Endothelial cell of umbilical vein (primary cell): ENCODE results near the gene NCMAP.

Source experiments
- EZH2 ChIP-seq: IDR thresholded peaks from 2 replicates; pipeline ENCODE4 v1.6.1; 2012; ENCODE audit warnings: borderline replicate concordance, low read depth, mild to moderate bottlenecking, moderate library complexity, low read length, inconsistent platforms; ENCODE audit not compliant: severe bottlenecking
- FOS ChIP-seq: IDR thresholded peaks from 2 replicates; pipeline ENCODE4 v1.6.1; 2011; ENCODE audit warnings: mild to moderate bottlenecking, low read length, moderate library complexity, borderline replicate concordance; ENCODE audit not compliant: insufficient read depth
- GATA2 ChIP-seq: IDR thresholded peaks from 2 replicates; pipeline ENCODE4 v1.7.0; 2011; ENCODE audit warnings: low read depth, mild to moderate bottlenecking, moderate library complexity, mixed read lengths, low read length; ENCODE audit not compliant: insufficient read length, insufficient read depth
- POLR2A ChIP-seq: IDR thresholded peaks from 2 replicates; pipeline ENCODE4 v1.6.1; 2012; ENCODE audit warnings: low read depth, mild to moderate bottlenecking, control low read depth, low read length
- POLR2AphosphoS5 ChIP-seq: IDR thresholded peaks from 2 replicates; pipeline ENCODE4 v1.6.1; 2012; ENCODE audit warnings: low read depth, mild to moderate bottlenecking, control low read depth, low read length, moderate library complexity; ENCODE audit not compliant: insufficient read depth
- TF ChIP-seq, protein P1 (sequence below), 2 donors: IDR thresholded peaks; 1 replicate in 1 of 2; 2 replicates in 1 of 2; pipeline ENCODE4 v1.5.1; 2011; ENCODE audit warnings: low read length in 2 of 2, mild to moderate bottlenecking in 2 of 2, moderate library complexity in 2 of 2, control low read depth in 1 of 2, inconsistent platforms in 1 of 2, low read depth in 1 of 2; ENCODE audit not compliant: insufficient read depth in 1 of 2; ENCODE audit errors: extremely low read depth in 1 of 2

DNA sequence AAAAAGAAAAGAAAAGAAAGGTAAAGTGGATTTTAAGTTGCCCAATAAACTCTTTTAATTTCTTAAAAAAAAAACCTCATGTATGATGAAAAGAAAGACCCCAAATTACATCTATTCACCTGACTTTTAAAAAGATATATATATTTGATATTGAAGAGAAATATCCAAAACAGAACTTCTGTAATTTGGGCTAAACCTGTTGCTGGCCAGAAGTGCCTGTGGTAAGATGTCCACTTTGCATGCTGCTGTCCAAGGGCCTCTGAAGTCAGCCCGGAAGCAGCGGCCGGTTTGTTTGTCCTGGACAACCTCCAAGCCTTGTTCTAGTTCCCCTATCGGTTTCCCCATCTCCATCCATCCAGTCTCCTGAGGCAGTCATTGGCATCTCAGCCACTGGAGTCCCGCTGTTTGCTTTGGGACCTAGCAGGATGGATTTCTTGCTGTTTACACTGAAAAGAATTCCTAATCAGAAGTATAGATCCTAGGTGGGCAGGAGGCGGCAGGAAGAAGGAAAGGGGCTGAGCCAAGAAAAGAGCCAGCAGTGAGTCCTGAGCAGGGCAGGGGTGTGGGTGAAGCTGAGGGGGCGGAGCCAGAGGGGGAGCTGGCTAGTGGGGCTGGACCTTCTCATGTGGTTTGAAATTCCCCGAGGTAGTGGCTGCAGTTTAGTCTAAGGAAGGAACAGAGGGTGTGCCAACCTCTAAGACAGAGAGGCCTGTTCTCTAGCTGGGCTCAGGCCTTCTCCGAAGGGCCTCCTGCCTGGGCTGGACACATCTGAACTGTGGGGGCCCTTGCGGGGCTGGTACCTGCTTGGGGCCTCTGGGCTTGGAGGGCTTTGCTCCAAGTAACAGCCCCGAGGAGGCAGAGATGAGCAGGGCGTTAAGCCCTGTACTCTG, 3.3 kb downstream of the NCMAP start:
- TF ChIP-seq, protein P1, sequence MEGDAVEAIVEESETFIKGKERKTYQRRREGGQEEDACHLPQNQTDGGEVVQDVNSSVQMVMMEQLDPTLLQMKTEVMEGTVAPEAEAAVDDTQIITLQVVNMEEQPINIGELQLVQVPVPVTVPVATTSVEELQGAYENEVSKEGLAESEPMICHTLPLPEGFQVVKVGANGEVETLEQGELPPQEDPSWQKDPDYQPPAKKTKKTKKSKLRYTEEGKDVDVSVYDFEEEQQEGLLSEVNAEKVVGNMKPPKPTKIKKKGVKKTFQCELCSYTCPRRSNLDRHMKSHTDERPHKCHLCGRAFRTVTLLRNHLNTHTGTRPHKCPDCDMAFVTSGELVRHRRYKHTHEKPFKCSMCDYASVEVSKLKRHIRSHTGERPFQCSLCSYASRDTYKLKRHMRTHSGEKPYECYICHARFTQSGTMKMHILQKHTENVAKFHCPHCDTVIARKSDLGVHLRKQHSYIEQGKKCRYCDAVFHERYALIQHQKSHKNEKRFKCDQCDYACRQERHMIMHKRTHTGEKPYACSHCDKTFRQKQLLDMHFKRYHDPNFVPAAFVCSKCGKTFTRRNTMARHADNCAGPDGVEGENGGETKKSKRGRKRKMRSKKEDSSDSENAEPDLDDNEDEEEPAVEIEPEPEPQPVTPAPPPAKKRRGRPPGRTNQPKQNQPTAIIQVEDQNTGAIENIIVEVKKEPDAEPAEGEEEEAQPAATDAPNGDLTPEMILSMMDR (IDR thresholded peaks at IDR 0.05; ENCODE audit: extremely low read depth in 1 of 2, insufficient read depth in 1 of 2, low read depth in 1 of 2, low read length in 2 of 2) = no peak
- TF ChIP-seq GATA2 (peak; percentile 93), POLR2A (no peak), EZH2 (no peak), POLR2AphosphoS5 (no peak), FOS (no peak)
